Endothelial cell of umbilical vein (primary cell): ENCODE measurements around the gene SOX8. TPM values are rescaled to one million over a fixed set of nuclear protein-coding genes. Genes with fewer than 3 reads are reported as not detected.

ENCODE experiments used
- BruUV-seq: library from RNA; stranded (reverse); fragments of 400-500 nt; replicated peaks from 2 replicates; lab custom pipeline; 2021; lab: Mats Ljungman, UMichigan
- CTCF ChIA-PET: fragments of 300-600, 350-600 bp; sonication (Branson Sonifier 250); formaldehyde crosslinking; loops from one replicate; lab custom pipeline; 2021; ENCODE audit warnings: antibody characterized with exemption, inconsistent platforms; lab: Charles Lee
- POLR2A ChIA-PET: fragments of 300-600, 350-600 bp; sonication (Branson Sonifier 250); formaldehyde crosslinking; loops from one replicate; lab custom pipeline; 2021; ENCODE audit warnings: antibody characterized with exemption, inconsistent platforms; lab: Charles Lee
- DNase-seq: peaks from one replicate; pipeline ENCODE4 v3.0.0-alpha.2; 2011; ENCODE audit warnings: low read depth, low spot score
- FAIRE-seq: peaks from 2 replicates; lab custom pipeline; 2011; peaks lifted over from hg19 to GRCh38; lab: Jason Lieb, UNC
- H2AFZ ChIP-seq: 2 replicates; pipeline ENCODE4 v1.6.0; 2012; ENCODE audit warnings: low read depth, low read length, control low read depth, inconsistent platforms
- H3K27ac ChIP-seq: 2 replicates; pipeline ENCODE4 v1.5.1; 2011; ENCODE audit warnings: low read depth, mild to moderate bottlenecking, control low read depth, low read length, moderate library complexity; ENCODE audit not compliant: insufficient read depth
- H3K27me3 ChIP-seq, 2 experiments: 2 replicates each; pipeline versions ENCODE4 v1.6.0 to v1.6.1; 2011; ENCODE audit warnings: low read length in 2 of 2, mixed read lengths in 1 of 2; ENCODE audit not compliant: control insufficient read depth in 2 of 2, insufficient read depth in 2 of 2
- H3K36me3 ChIP-seq, 2 experiments: 2 replicates in 1 of 2; 3 replicates in 1 of 2; pipeline ENCODE4 v1.5.1; 2011; ENCODE audit warnings: low read length in 2 of 2, mild to moderate bottlenecking in 1 of 2, moderate library complexity in 1 of 2; ENCODE audit not compliant: control insufficient read depth in 2 of 2, insufficient read depth in 2 of 2; ENCODE audit errors: extremely low read depth in 1 of 2
- H3K4me1 ChIP-seq: 3 replicates; pipeline ENCODE4 v1.5.1; 2011; ENCODE audit warnings: mild to moderate bottlenecking, low read length; ENCODE audit not compliant: control insufficient read depth, insufficient read depth; ENCODE audit errors: extremely low read depth
- H3K4me2 ChIP-seq: 2 replicates; pipeline ENCODE4 v1.6.1; 2011; ENCODE audit warnings: low read length, control low read depth, mixed read lengths; ENCODE audit not compliant: insufficient read depth
- H3K4me3 ChIP-seq, 3 experiments: fragments of 200-600 bp in 1 of 3; sonication (generic), shearing (Covaris generic) in 1 of 3; replicated peaks in 1 of 3; 2 replicates each; pipeline ENCODE4 v1.5.1; 2011 to 2016; ENCODE audit warnings: control low read depth in 3 of 3, low read length in 3 of 3, mild to moderate bottlenecking in 2 of 3, inconsistent platforms in 1 of 3, low read depth in 1 of 3, moderate library complexity in 1 of 3; ENCODE audit not compliant: insufficient read depth in 1 of 3
- H3K79me2 ChIP-seq: 2 replicates; pipeline ENCODE4 v1.6.0; 2012; ENCODE audit warnings: low read length, inconsistent platforms; ENCODE audit not compliant: control insufficient read depth, insufficient read depth
- H3K9ac ChIP-seq: replicated peaks from 2 replicates; pipeline ENCODE3; 2011; ENCODE audit warnings: low read length, control low read depth; ENCODE audit not compliant: insufficient read depth; ENCODE audit errors: extremely low read depth
- H3K9me1 ChIP-seq: replicated peaks from 3 replicates; pipeline ENCODE4 v1.6.0; 2011; ENCODE audit warnings: mild to moderate bottlenecking, low read length; ENCODE audit not compliant: control insufficient read depth, insufficient read depth; ENCODE audit errors: extremely low read depth
- H3K9me3 ChIP-seq: replicated peaks from 2 replicates; pipeline ENCODE4 v1.5.1; 2012; ENCODE audit warnings: low read length, inconsistent platforms; ENCODE audit not compliant: control insufficient read depth, insufficient read depth
- H4K20me1 ChIP-seq: replicated peaks from 2 replicates; pipeline ENCODE3; 2011; ENCODE audit warnings: mild to moderate bottlenecking, low read length; ENCODE audit not compliant: control insufficient read depth, insufficient read depth; ENCODE audit errors: extremely low read depth
- EZH2 ChIP-seq: IDR thresholded peaks from 2 replicates; pipeline ENCODE4 v1.6.1; 2012; ENCODE audit warnings: borderline replicate concordance, low read depth, mild to moderate bottlenecking, moderate library complexity, low read length, inconsistent platforms; ENCODE audit not compliant: severe bottlenecking
- FOS ChIP-seq: IDR thresholded peaks from 2 replicates; pipeline ENCODE4 v1.6.1; 2011; ENCODE audit warnings: mild to moderate bottlenecking, low read length, moderate library complexity, borderline replicate concordance; ENCODE audit not compliant: insufficient read depth
- GATA2 ChIP-seq: IDR thresholded peaks from 2 replicates; pipeline ENCODE4 v1.7.0; 2011; ENCODE audit warnings: low read depth, mild to moderate bottlenecking, moderate library complexity, mixed read lengths, low read length; ENCODE audit not compliant: insufficient read length, insufficient read depth
- JUN ChIP-seq: IDR thresholded peaks from 2 replicates; pipeline ENCODE4 v1.6.1; 2011; ENCODE audit warnings: borderline replicate concordance, low read depth; ENCODE audit not compliant: insufficient read length, insufficient read depth
- MYC ChIP-seq: IDR thresholded peaks from one replicate; pipeline ENCODE4 v1.6.1; 2011; ENCODE audit warnings: mild to moderate bottlenecking, low read depth, low read length
- POLR2A ChIP-seq: IDR thresholded peaks from 2 replicates; pipeline ENCODE4 v1.6.1; 2012; ENCODE audit warnings: low read depth, mild to moderate bottlenecking, control low read depth, low read length
- POLR2AphosphoS5 ChIP-seq: IDR thresholded peaks from 2 replicates; pipeline ENCODE4 v1.6.1; 2012; ENCODE audit warnings: low read depth, mild to moderate bottlenecking, control low read depth, low read length, moderate library complexity; ENCODE audit not compliant: insufficient read depth
- dilution Hi-C: fragments of 300-500 bp; cut with MboI; formaldehyde crosslinking; loops from one replicate; pipeline ENCODE4 v1.15.0; 2019; ENCODE audit warnings: low sequenced_read_pairs; ENCODE audit not compliant: extremely low pct_ligation_motif_present
- intact Hi-C: fragments of 100-400 bp; cut with micrococcal nuclease; formaldehyde crosslinking; loops from one replicate; pipeline ENCODE4 v1.10.0; 2022
- polyA plus RNA-seq, 4 experiments: library from polyadenylated mRNA; depleted of rRNA in 3 of 4; stranded (reverse) in 3 of 4; unstranded in 1 of 4; fragments of >200 nt; gene quantifications; 2 replicates each; pipeline versions ENCODE4 v1.2.1 to v1.2.3, GENCODE V29; 2011 to 2012; ENCODE audit warnings: missing spikeins in 1 of 4
- total RNA-seq: library from RNA; stranded (reverse); gene quantifications from 2 replicates; pipeline ENCODE4 v1.2.3, GENCODE V29; 2021
- TF ChIP-seq, protein P1 (sequence below): IDR thresholded peaks from 2 replicates; pipeline ENCODE4 v1.6.1; 2011; ENCODE audit not compliant: insufficient read depth, insufficient read length
- TF ChIP-seq, protein P2 (sequence below), 2 donors: IDR thresholded peaks; 1 replicate in 1 of 2; 2 replicates in 1 of 2; pipeline ENCODE4 v1.5.1; 2011; ENCODE audit warnings: low read length in 2 of 2, mild to moderate bottlenecking in 2 of 2, moderate library complexity in 2 of 2, control low read depth in 1 of 2, inconsistent platforms in 1 of 2, low read depth in 1 of 2; ENCODE audit not compliant: insufficient read depth in 1 of 2; ENCODE audit errors: extremely low read depth in 1 of 2

The SOX8 gene
- total and polyA plus RNA-seq, 2 donors (not counting 3 experiments of a cell fraction or from before 2014, with no cell fraction given), result 0.52 to 0.53 TPM

DNA sequence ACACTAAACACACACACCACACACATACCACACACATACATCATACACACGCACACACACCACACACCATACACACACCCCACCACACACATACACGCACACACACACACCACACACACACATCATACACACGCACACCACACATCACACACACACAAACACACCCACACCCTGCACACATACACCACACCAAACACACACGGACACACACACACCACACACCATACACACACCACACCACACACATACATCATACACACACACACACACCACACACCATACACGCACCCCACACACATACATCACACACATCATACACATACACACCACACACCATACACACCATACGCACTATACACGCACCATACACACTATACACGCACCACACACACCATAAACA lies 3.7 kb upstream of the SOX8 start:
- Histone ChIP-seq H3K27ac (no peak overlapping the region), H3K9me3 (no peaks in the 10 kb centered on the region), H3K27me3 (peaks cover 5 to 19% of the 10 kb centered on the region in 2 experiments), H3K79me2 (no peaks in the 10 kb centered on the region), H3K4me1 (peaks cover 4% of the 10 kb centered on the region), H3K4me3 (no peak overlapping the region), H3K9me1 (no peaks in the 10 kb centered on the region), H3K4me2 (no peak overlapping the region), H4K20me1 (no peaks in the 10 kb centered on the region), H3K9ac (no peak overlapping the region), H2AFZ (no peak overlapping the region), H3K36me3 (no peaks in the 10 kb centered on the region)
- FAIRE-seq, result no peak
- no TSS peak for BruUV-seq
- no peak for DNase-seq
- intact Hi-C loops, result no loop called here
- TF ChIP-seq, protein P1, sequence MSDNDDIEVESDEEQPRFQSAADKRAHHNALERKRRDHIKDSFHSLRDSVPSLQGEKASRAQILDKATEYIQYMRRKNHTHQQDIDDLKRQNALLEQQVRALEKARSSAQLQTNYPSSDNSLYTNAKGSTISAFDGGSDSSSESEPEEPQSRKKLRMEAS, result no peak
- TF ChIP-seq POLR2AphosphoS5 (no peak), POLR2A (no peak), GATA2 (no peak), FOS (no peak), EZH2 (no peak), MYC (no peak), JUN (no peak)
- TF ChIP-seq, protein P2, sequence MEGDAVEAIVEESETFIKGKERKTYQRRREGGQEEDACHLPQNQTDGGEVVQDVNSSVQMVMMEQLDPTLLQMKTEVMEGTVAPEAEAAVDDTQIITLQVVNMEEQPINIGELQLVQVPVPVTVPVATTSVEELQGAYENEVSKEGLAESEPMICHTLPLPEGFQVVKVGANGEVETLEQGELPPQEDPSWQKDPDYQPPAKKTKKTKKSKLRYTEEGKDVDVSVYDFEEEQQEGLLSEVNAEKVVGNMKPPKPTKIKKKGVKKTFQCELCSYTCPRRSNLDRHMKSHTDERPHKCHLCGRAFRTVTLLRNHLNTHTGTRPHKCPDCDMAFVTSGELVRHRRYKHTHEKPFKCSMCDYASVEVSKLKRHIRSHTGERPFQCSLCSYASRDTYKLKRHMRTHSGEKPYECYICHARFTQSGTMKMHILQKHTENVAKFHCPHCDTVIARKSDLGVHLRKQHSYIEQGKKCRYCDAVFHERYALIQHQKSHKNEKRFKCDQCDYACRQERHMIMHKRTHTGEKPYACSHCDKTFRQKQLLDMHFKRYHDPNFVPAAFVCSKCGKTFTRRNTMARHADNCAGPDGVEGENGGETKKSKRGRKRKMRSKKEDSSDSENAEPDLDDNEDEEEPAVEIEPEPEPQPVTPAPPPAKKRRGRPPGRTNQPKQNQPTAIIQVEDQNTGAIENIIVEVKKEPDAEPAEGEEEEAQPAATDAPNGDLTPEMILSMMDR (IDR thresholded peaks at IDR 0.05; ENCODE audit: extremely low read depth in 1 of 2, insufficient read depth in 1 of 2, low read depth in 1 of 2, low read length in 2 of 2), result no peak
- CTCF ChIA-PET, result no interaction called here
- POLR2A ChIA-PET, result no interaction called here
- dilution Hi-C loops, result no loop called here
